ENCODE results near the gene ARAP2.

The ARAP2 gene

GRCh38 chr4:36081185-36081584 lies 163.1 kb downstream of the ARAP2 start:
- no peak for TF ChIP-seq CTCF (IDR thresholded peaks at IDR 0.05; ENCODE audit: low read depth, low read length, missing control alignments)
- no peak for DNase-seq (ENCODE audit: extremely low read depth, low read depth)

GRCh38 chr4:36079666-36080065 lies 164.6 kb downstream of the ARAP2 start:
- no peak overlapping the region for H3K4me3 ChIP-seq (replicated peaks; ENCODE audit: low read depth, low read length)
- TF ChIP-seq CTCF (IDR thresholded peaks at IDR 0.05; ENCODE audit: low read depth, low read length, missing control alignments) = no peak
- no peak for DNase-seq (ENCODE audit: extremely low read depth, low read depth)

More at GRCh38 chr4:36081185-36081584, 163.1 kb downstream of the ARAP2 start:
- H3K4me3 ChIP-seq (replicated peaks; ENCODE audit: low read depth, low read length) = no peak overlapping the region

GRCh38 chr4:36078319-36078718 lies 166.0 kb downstream of the ARAP2 start:
- no peak for TF ChIP-seq CTCF (IDR thresholded peaks at IDR 0.05; ENCODE audit: low read depth, low read length, missing control alignments)
- no peak overlapping the region for H3K4me3 ChIP-seq (replicated peaks; ENCODE audit: low read depth, low read length)
- no peak for DNase-seq (ENCODE audit: extremely low read depth, low read depth)

GRCh38 chr4:36072529-36072928 lies 171.8 kb downstream of the ARAP2 start:
- no peak for DNase-seq (ENCODE audit: extremely low read depth, low read depth)
- no peak for TF ChIP-seq CTCF (IDR thresholded peaks at IDR 0.05; ENCODE audit: low read depth, low read length, missing control alignments)

GRCh38 chr4:36067116-36067515 lies 177.2 kb downstream of the ARAP2 start:
- TF ChIP-seq CTCF (IDR thresholded peaks at IDR 0.05; ENCODE audit: low read depth, low read length, missing control alignments) = no peak
- DNase-seq (ENCODE audit: extremely low read depth, low read depth) = no peak

More at GRCh38 chr4:36072529-36072928, 171.8 kb downstream of the ARAP2 start:
- H3K4me3 ChIP-seq (replicated peaks; ENCODE audit: low read depth, low read length) = no peak overlapping the region

GRCh38 chr4:36065274-36065871 lies 178.9 kb downstream of the ARAP2 start:
- H3K4me3 ChIP-seq (replicated peaks; ENCODE audit: low read depth, low read length) = no peak overlapping the region
- no peak for DNase-seq (ENCODE audit: extremely low read depth, low read depth)
- TF ChIP-seq CTCF (IDR thresholded peaks at IDR 0.05; ENCODE audit: low read depth, low read length, missing control alignments) = no peak

More at GRCh38 chr4:36067116-36067515, 177.2 kb downstream of the ARAP2 start:
- H3K4me3 ChIP-seq (replicated peaks; ENCODE audit: low read depth, low read length) = no peak overlapping the region

- no peak overlapping the region for H3K4me3 ChIP-seq (replicated peaks; ENCODE audit: low read depth, low read length)
- no peak for DNase-seq (ENCODE audit: extremely low read depth, low read depth)
- no peak for TF ChIP-seq CTCF (IDR thresholded peaks at IDR 0.05; ENCODE audit: low read depth, low read length, missing control alignments)
Measured at GRCh38 chr4:36064117-36064516, 180.2 kb downstream of the ARAP2 start.

Data from HFF-Myc (cell line).